GM18868 (cell line): ENCODE data around the gene MKNK2.
A peak's percentile ranks its signal among the peaks of the same experiment; 100 is the strongest.

Experiments used
- ATAC-seq: cut with Tn5 transposase; IDR thresholded peaks from one replicate; pipeline ENCODE4 v1.9.1; 2021; ENCODE audit warnings: mild to moderate bottlenecking, moderate library complexity; ENCODE audit not compliant: unreplicated experiment

The MKNK2 gene

GRCh38 chr19:2080336-2080988, 29.4 kb upstream of the MKNK2 start:
- no peak for ATAC-seq

- no peak for ATAC-seq
These were observed 28.8 kb upstream of the MKNK2 start for GRCh38 chr19:2079865-2080301.

GRCh38 chr19:2079076-2079864, 28.2 kb upstream of the MKNK2 start:
- ATAC-seq = no peak

- ATAC-seq = no peak
These were observed 27.0 kb upstream of the MKNK2 start for GRCh38 chr19:2077833-2078619.

- no peak for ATAC-seq
These were observed 26.4 kb upstream of the MKNK2 start for GRCh38 chr19:2077398-2077797.

GRCh38 chr19:2076526-2076944, 25.5 kb upstream of the MKNK2 start:
- no peak for ATAC-seq

- ATAC-seq = no peak
These were observed 21.9 kb upstream of the MKNK2 start for GRCh38 chr19:2072757-2073551.

GRCh38 chr19:2070986-2071673, 20.1 kb upstream of the MKNK2 start:
- no peak for ATAC-seq

- no peak for ATAC-seq
These were observed 19.4 kb upstream of the MKNK2 start for GRCh38 chr19:2070436-2070827.

GRCh38 chr19:2064788-2065524, 13.9 kb upstream of the MKNK2 start:
- no peak for ATAC-seq

GRCh38 chr19:2064395-2064787, 13.3 kb upstream of the MKNK2 start:
- ATAC-seq = no peak

- no peak for ATAC-seq
These were observed 12.8 kb upstream of the MKNK2 start for GRCh38 chr19:2063824-2064223.

GRCh38 chr19:2062770-2063169, 11.7 kb upstream of the MKNK2 start:
- no peak for ATAC-seq

- no peak for ATAC-seq
These were observed 11.3 kb upstream of the MKNK2 start for GRCh38 chr19:2062389-2062729.

GRCh38 chr19:2061495-2062388, 10.7 kb upstream of the MKNK2 start:
- ATAC-seq = peak; percentile 78

GRCh38 chr19:2060884-2061494, 9.9 kb upstream of the MKNK2 start:
- peak; percentile 24 for ATAC-seq

- ATAC-seq = no peak
These were observed 8.6 kb upstream of the MKNK2 start for GRCh38 chr19:2059422-2060201.
